Right lobe of liver (tissue), 6 donors: ENCODE data around the gene SYNE1. TPM values are rescaled to one million over a fixed set of nuclear protein-coding genes. Genes with fewer than 3 reads are reported as not detected.
A peak's percentile ranks its signal among the peaks of the same experiment; 100 is the strongest.

Experiments used
- ATAC-seq, 4 donors: fragments of 200-7000 bp; cut with Tn5 transposase; one replicate each; pipeline ENCODE4 v1.9.1; 2020; ENCODE audit warnings: mild to moderate bottlenecking in 4 of 4, moderate library complexity in 4 of 4
- DNase-seq, 3 donors: peaks; one replicate each; pipeline ENCODE4 v3.0.0-alpha.2; 2020
- H3K27ac ChIP-seq, 3 donors: fragments of 200-600 bp; one replicate each; pipeline ENCODE4 v1.8.0; 2022
- H3K27me3 ChIP-seq, 2 donors: fragments of 200-600 bp; one replicate each; pipeline ENCODE4 v1.8.0; 2022
- H3K36me3 ChIP-seq, 4 donors: fragments of 200-600 bp; sonication (generic) in 1 of 4; one replicate each; pipeline versions ENCODE4 v1.5.1 to v1.8.0; 2017 to 2022; ENCODE audit warnings: control low read depth in 1 of 4
- H3K4me1 ChIP-seq, 4 donors: fragments of 200-600 bp; sonication (generic) in 1 of 4; one replicate each; pipeline versions ENCODE4 v1.5.1 to v1.8.0; 2017 to 2022; ENCODE audit warnings: control low read depth in 1 of 4
- H3K4me3 ChIP-seq, 3 donors: fragments of 200-600 bp; one replicate each; pipeline ENCODE4 v1.8.0; 2022
- H3K9me3 ChIP-seq, 4 donors: fragments of 200-600 bp; sonication (generic) in 1 of 4; one replicate each; pipeline versions ENCODE4 v1.5.1 to v1.8.0; 2017 to 2022; ENCODE audit warnings: control low read depth in 1 of 4
- POLR2A ChIP-seq: fragments of 450-650 bp; IDR thresholded peaks from one replicate; pipeline ENCODE4 v1.6.1; 2017; ENCODE audit warnings: antibody characterized with exemption, mild to moderate bottlenecking
- WGBS: methylation state at CpG from one replicate; pipeline ENCODE4 v1.1.6; 2018; ENCODE audit warnings: low coverage, low lambda C conversion rate; ENCODE audit not compliant: insufficient coverage; ENCODE audit errors: missing lambda C conversion rate; 5-methylcytosine and 5-hydroxymethylcytosine counted together
- intact Hi-C, 2 donors: fragments of 100-400 bp; cut with DNase I; formaldehyde crosslinking; loops; one replicate each; pipeline versions ENCODE4 v1.11.2 to v1.14.1; 2022
- total RNA-seq, 6 experiments: library from RNA; depleted of rRNA in 2 of 6; stranded (reverse); fragments of >200 nt in 2 of 6; fragmentation: NEBNext Ultra II Directional in 3 of 6; extraction: Animal tissue kit (Norgen Biotek cat#: 25700) in 3 of 6; gene quantifications; one replicate each; pipeline versions ENCODE4 v1.1.0 to v1.2.4, GENCODE V29; 2016 to 2023
- TF ChIP-seq, protein P1 (sequence below), 4 donors: fragments of 200-600 bp in 3 of 4; fragments of 450-650 bp in 1 of 4; IDR thresholded peaks; one replicate each; pipeline versions ENCODE4 v1.5.1 to v1.8.0; 2016 to 2022; ENCODE audit warnings: antibody characterized with exemption in 4 of 4, mild to moderate bottlenecking in 2 of 4
- donor health status: DM: no; HTN: yes; CAD: no.
- donor health status: DM: no; HTN: no; CAD: no.
- donor health status: DM: no; HTN: no; CAD: no.
- donor health status: DM: no; HTN: yes; CAD: no.
- donor health status: DM: no; HTN: yes; CAD: no.

Gene SYNE1
- total RNA-seq, 6 experiments from 2014 or later = 22.8 to 43.2 (median 25.0) TPM

DNA sequence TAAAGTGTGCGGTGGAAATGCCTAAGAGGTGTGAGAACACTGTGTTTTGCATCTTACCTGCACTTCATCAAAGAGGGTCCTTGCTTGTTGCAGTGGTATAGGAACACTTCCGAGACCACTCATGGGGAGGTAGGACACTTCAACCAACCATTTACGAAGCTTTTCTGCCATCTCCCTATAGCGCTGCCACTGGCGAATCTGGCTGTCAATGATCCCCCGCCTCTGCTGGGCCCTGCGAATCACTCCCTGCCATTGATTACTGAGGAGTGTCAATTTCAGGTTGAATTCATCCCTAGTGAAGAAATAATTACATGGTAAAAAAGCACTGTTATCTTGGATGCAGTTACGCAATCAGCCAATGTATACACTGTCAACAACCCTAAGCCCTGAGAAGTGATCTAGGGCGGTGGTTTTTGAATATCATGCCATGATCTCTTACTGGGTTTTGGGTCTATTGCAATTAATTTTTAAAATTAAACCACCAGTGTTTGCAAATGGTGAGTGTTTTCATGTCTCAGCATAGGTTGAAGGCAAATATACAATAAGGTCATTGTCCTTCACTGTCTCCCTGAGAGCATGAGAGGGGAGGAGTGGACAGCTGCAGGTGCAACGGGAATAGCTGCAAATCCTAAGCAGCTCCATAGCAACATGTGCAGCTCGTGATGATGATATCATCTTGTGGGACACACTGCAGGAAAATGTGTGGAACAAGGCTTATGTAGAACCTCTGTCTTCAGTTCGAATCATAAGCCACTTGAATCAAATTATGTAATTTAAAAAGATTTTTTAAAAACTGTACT is 429.0 kb downstream of the SYNE1 start:
- DNase-seq (no peak), ATAC-seq (no peak)
- no peak overlapping the region for H3K27ac ChIP-seq
- H3K36me3 ChIP-seq = peaks cover 0 to 55% (median 28%) of the 10 kb centered on the region in 4 donors
- no peaks in the 10 kb centered on the region for H3K9me3 ChIP-seq
- no peaks in the 10 kb centered on the region for H3K27me3 ChIP-seq
- TF ChIP-seq, protein P1, sequence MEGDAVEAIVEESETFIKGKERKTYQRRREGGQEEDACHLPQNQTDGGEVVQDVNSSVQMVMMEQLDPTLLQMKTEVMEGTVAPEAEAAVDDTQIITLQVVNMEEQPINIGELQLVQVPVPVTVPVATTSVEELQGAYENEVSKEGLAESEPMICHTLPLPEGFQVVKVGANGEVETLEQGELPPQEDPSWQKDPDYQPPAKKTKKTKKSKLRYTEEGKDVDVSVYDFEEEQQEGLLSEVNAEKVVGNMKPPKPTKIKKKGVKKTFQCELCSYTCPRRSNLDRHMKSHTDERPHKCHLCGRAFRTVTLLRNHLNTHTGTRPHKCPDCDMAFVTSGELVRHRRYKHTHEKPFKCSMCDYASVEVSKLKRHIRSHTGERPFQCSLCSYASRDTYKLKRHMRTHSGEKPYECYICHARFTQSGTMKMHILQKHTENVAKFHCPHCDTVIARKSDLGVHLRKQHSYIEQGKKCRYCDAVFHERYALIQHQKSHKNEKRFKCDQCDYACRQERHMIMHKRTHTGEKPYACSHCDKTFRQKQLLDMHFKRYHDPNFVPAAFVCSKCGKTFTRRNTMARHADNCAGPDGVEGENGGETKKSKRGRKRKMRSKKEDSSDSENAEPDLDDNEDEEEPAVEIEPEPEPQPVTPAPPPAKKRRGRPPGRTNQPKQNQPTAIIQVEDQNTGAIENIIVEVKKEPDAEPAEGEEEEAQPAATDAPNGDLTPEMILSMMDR (IDR thresholded peaks at IDR 0.05) = no peak
- no peak for TF ChIP-seq POLR2A
- H3K4me1 ChIP-seq = no peaks in the 10 kb centered on the region
- intact Hi-C loops = no loop called here
- WGBS = 95% methylated on average over 9 of the region's 12 CpGs
- H3K4me3 ChIP-seq = no peak overlapping the region

GRCh38 chr6:152206072-152206818 is 430.9 kb downstream of the SYNE1 start:
- Histone ChIP-seq H3K4me1 (no peaks in the 10 kb centered on the region), H3K36me3 (peaks cover 5 to 51% (median 27%) of the 10 kb centered on the region in 4 donors), H3K4me3 (no peak overlapping the region), H3K27me3 (no peaks in the 10 kb centered on the region), H3K9me3 (no peaks in the 10 kb centered on the region), H3K27ac (no peak overlapping the region)
- no peak for TF ChIP-seq POLR2A
- TF ChIP-seq, protein P1 (IDR thresholded peaks at IDR 0.05) = peak; percentile 9 to 47 (median 36)
- 82% methylated on average over 15 of the region's 18 CpGs for WGBS
- peak in 2 of 4 donors; percentile 40 to 51 for ATAC-seq
- DNase-seq = peak in 2 of 3 donors; percentile 25 to 52
- intact Hi-C loops = no loop called here

- 89% methylated on average over 2 of the region's 2 CpGs for WGBS
- no peak for ATAC-seq
- Histone ChIP-seq H3K4me3 (no peak overlapping the region), H3K36me3 (peaks cover 5 to 56% (median 27%) of the 10 kb centered on the region in 4 donors), H3K4me1 (no peaks in the 10 kb centered on the region), H3K9me3 (no peaks in the 10 kb centered on the region), H3K27ac (no peak overlapping the region), H3K27me3 (no peaks in the 10 kb centered on the region)
- intact Hi-C loops = no loop called here
- no peak for DNase-seq
- no peak for TF ChIP-seq POLR2A
- TF ChIP-seq, protein P1 (IDR thresholded peaks at IDR 0.05) = no peak
These were observed 432.6 kb downstream of the SYNE1 start for GRCh38 chr6:152204591-152204990.

- ATAC-seq (no peak), DNase-seq (no peak)
- intact Hi-C loops = no loop called here
- TF ChIP-seq POLR2A = no peak
- TF ChIP-seq, protein P1 (IDR thresholded peaks at IDR 0.05) = no peak
- H3K27ac ChIP-seq = no peak overlapping the region
- peaks cover 5 to 50% (median 20%) of the 10 kb centered on the region in 4 donors for H3K36me3 ChIP-seq
- WGBS = 100% methylated on average over 2 of the region's 3 CpGs
- H3K4me3 ChIP-seq = no peak overlapping the region
- H3K9me3 ChIP-seq = no peaks in the 10 kb centered on the region
- H3K4me1 ChIP-seq = no peaks in the 10 kb centered on the region
- no peaks in the 10 kb centered on the region for H3K27me3 ChIP-seq
These were observed 436.0 kb downstream of the SYNE1 start for GRCh38 chr6:152201120-152201519.
